ENCODE measurements around the gene PLD1. TPM values are rescaled to one million over a fixed set of nuclear protein-coding genes. Genes with fewer than 3 reads are reported as not detected.

The PLD1 gene
- total and polyA plus RNA-seq, 2 donors, result 5.0 to 6.4 TPM

DNA sequence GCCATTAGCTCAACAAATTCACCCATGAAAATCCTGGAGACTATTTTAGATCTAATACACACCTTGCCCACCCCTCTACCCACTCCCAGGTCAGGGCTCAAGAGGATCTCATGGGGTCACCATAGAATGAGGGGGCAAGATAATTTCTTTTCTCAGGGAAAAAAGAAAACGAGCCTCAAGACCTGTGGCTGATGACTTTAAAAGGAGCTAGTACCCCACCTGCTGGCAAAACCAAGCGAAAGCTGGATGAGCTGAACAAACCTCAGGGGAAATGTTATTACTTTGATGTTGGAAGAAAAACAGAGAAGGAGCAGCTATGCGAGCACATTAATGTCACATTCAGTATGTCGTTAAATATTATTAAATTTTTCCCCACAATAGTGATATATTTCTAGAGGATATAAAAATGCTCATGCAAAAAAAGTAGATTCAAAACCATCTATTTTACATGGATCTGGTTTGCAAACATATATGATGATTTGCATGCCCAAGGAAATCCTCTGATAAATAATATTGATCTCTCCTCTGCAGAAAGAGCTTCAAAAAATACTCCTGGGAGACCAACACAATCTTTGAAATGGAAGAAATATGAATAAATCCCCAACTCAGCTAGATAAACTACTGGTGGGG is 37.7 kb downstream of the PLD1 start:
- H3K36me3 ChIP-seq (ENCODE audit: control insufficient read depth in 2 of 2, insufficient read depth in 2 of 2, low read length in 1 of 2), result no peaks in the 10 kb centered on the region
- H3K4me1 ChIP-seq (ENCODE audit: control insufficient read depth in 2 of 2, insufficient read depth in 2 of 2, low read length in 2 of 2), result no peaks in the 10 kb centered on the region
- H3K27ac ChIP-seq (ENCODE audit: low read depth in 1 of 2, low read length in 1 of 2), result no peak overlapping the region
- H3K4me3 ChIP-seq (ENCODE audit: low read length in 2 of 2), result no peak overlapping the region
- DNase-seq (ENCODE audit: low read depth in 6 of 9, low spot score in 9 of 9), result peak in 8 of 9 donors; percentile 29 to 76 (median 39)
- WGBS, result 5% methylated on average over 4 of the region's 4 CpGs
- no peaks in the 10 kb centered on the region for H3K27me3 ChIP-seq (ENCODE audit: control insufficient read depth in 2 of 2, insufficient read depth in 1 of 2, low read length in 1 of 2)
- no peaks in the 10 kb centered on the region for H3K9me3 ChIP-seq (ENCODE audit: control insufficient read depth in 2 of 2, insufficient read depth in 1 of 2, low read length in 1 of 2)

- no peaks in the 10 kb centered on the region for H3K9me3 ChIP-seq (ENCODE audit: control insufficient read depth in 2 of 2, insufficient read depth in 1 of 2, low read length in 1 of 2)
- H3K27ac ChIP-seq (ENCODE audit: low read depth in 1 of 2, low read length in 1 of 2), result no peak overlapping the region
- H3K36me3 ChIP-seq (ENCODE audit: control insufficient read depth in 2 of 2, insufficient read depth in 2 of 2, low read length in 1 of 2), result no peaks in the 10 kb centered on the region
- peak overlapping the region in 1 of 2 donors; percentile 14 for H3K4me3 ChIP-seq (ENCODE audit: low read length in 2 of 2)
- H3K27me3 ChIP-seq (ENCODE audit: control insufficient read depth in 2 of 2, insufficient read depth in 1 of 2, low read length in 1 of 2), result no peaks in the 10 kb centered on the region
- no peaks in the 10 kb centered on the region for H3K4me1 ChIP-seq (ENCODE audit: control insufficient read depth in 2 of 2, insufficient read depth in 2 of 2, low read length in 2 of 2)
- peak in 1 of 9 donors; percentile 32 for DNase-seq (ENCODE audit: low read depth in 6 of 9, low spot score in 9 of 9)
- 73% methylated on average over 10 of the region's 10 CpGs for WGBS
Measured at GRCh38 chr3:171770689-171771620, 39.3 kb downstream of the PLD1 start.

- H3K4me1 ChIP-seq (ENCODE audit: control insufficient read depth in 2 of 2, insufficient read depth in 2 of 2, low read length in 2 of 2), result no peaks in the 10 kb centered on the region
- no peaks in the 10 kb centered on the region for H3K9me3 ChIP-seq (ENCODE audit: control insufficient read depth in 2 of 2, insufficient read depth in 1 of 2, low read length in 1 of 2)
- no peak for DNase-seq (ENCODE audit: low read depth in 6 of 9, low spot score in 9 of 9)
- no peaks in the 10 kb centered on the region for H3K36me3 ChIP-seq (ENCODE audit: control insufficient read depth in 2 of 2, insufficient read depth in 2 of 2, low read length in 1 of 2)
- H3K27ac ChIP-seq (ENCODE audit: low read depth in 1 of 2, low read length in 1 of 2), result no peak overlapping the region
- H3K4me3 ChIP-seq (ENCODE audit: low read length in 2 of 2), result no peak overlapping the region
- no peaks in the 10 kb centered on the region for H3K27me3 ChIP-seq (ENCODE audit: control insufficient read depth in 2 of 2, insufficient read depth in 1 of 2, low read length in 1 of 2)
- WGBS, result 98% methylated on average over 3 of the region's 3 CpGs
Measured at GRCh38 chr3:171769461-171769860, 40.8 kb downstream of the PLD1 start.

DNA sequence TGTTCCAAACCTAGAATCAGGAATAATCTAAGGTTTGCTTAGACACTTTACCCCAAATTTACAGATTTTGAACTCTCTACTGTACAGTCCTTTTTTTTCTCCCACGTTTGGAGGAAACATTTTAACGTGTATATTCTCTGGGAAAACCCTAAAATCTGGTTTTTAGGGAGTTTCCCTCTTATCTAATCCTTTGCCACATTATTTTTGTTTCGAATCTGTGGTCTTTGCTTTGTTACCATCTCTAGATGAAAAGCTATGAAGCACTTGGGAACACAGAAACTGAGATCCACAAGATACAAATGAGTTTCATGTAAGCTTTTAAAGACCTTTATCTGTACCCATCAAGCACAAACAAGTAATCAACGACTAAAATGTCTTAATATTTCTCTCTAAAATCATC is 41.3 kb downstream of the PLD1 start:
- Histone ChIP-seq H3K27me3 (ENCODE audit: control insufficient read depth in 2 of 2, insufficient read depth in 1 of 2, low read length in 1 of 2) (no peaks in the 10 kb centered on the region), H3K36me3 (ENCODE audit: control insufficient read depth in 2 of 2, insufficient read depth in 2 of 2, low read length in 1 of 2) (no peaks in the 10 kb centered on the region), H3K9me3 (ENCODE audit: control insufficient read depth in 2 of 2, insufficient read depth in 1 of 2, low read length in 1 of 2) (no peaks in the 10 kb centered on the region), H3K27ac (ENCODE audit: low read depth in 1 of 2, low read length in 1 of 2) (peak overlapping the region in 1 of 2 donors; percentile 33), H3K4me3 (ENCODE audit: low read length in 2 of 2) (no peak overlapping the region), H3K4me1 (ENCODE audit: control insufficient read depth in 2 of 2, insufficient read depth in 2 of 2, low read length in 2 of 2) (no peaks in the 10 kb centered on the region)
- DNase-seq (ENCODE audit: low read depth in 6 of 9, low spot score in 9 of 9), result no peak
- 85% methylated on average over 4 of the region's 4 CpGs for WGBS

DNA sequence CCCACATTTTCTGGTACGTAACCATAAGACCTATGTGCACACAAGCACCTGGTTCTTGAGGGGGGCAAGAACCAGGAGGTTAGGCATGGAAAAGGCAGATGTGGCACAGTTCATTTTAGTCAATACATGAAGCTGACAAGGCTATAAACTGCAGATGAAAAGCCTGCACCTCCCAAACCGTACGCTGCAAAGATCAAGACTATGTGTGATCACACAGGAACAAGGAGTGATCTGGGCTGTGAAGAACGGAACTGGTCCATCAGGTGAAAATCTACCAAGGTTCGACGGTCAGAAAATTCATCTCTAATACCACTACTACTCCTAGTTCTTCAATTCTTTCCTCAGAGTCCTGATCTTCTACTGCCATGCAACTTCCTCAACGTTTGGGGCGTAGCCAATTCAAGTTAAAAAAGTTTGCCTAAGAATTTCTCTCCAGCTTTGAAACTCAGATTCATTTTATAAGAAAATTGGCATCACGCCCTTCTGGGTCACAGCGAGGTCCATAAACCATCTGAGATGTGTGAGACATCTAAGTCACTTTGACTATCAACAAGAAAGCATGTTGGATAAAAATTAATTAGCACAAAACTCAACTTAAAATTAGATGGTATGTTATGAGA is 41.9 kb downstream of the PLD1 start:
- H3K9me3 ChIP-seq (ENCODE audit: control insufficient read depth in 2 of 2, insufficient read depth in 1 of 2, low read length in 1 of 2), result no peaks in the 10 kb centered on the region
- no peaks in the 10 kb centered on the region for H3K4me1 ChIP-seq (ENCODE audit: control insufficient read depth in 2 of 2, insufficient read depth in 2 of 2, low read length in 2 of 2)
- no peaks in the 10 kb centered on the region for H3K27me3 ChIP-seq (ENCODE audit: control insufficient read depth in 2 of 2, insufficient read depth in 1 of 2, low read length in 1 of 2)
- no peak overlapping the region for H3K4me3 ChIP-seq (ENCODE audit: low read length in 2 of 2)
- WGBS, result 88% methylated on average over 10 of the region's 10 CpGs
- H3K36me3 ChIP-seq (ENCODE audit: control insufficient read depth in 2 of 2, insufficient read depth in 2 of 2, low read length in 1 of 2), result no peaks in the 10 kb centered on the region
- peak overlapping the region in 1 of 2 donors; percentile 33 for H3K27ac ChIP-seq (ENCODE audit: low read depth in 1 of 2, low read length in 1 of 2)
- DNase-seq (ENCODE audit: low read depth in 6 of 9, low spot score in 9 of 9), result no peak

DNA sequence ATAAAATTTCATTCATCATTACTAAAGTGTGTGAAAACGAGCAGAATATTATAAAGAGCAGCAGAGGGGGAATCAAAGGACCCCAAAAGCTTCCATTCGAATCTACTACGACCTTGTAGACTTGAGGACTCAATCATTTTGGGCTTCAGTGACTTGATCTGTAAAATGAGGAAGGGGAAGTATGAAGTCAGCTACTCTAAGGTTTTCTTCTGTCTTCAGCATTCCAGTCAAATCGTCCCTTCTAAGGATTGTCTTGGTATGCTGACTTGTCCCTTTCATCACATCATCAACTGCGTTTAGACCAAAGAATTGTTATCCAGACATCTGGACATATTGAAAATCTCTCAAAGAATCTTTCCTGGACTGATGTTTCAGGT is 44.8 kb downstream of the PLD1 start:
- Histone ChIP-seq H3K36me3 (ENCODE audit: control insufficient read depth in 2 of 2, insufficient read depth in 2 of 2, low read length in 1 of 2) (no peaks in the 10 kb centered on the region), H3K4me1 (ENCODE audit: control insufficient read depth in 2 of 2, insufficient read depth in 2 of 2, low read length in 2 of 2) (no peaks in the 10 kb centered on the region), H3K27me3 (ENCODE audit: control insufficient read depth in 2 of 2, insufficient read depth in 1 of 2, low read length in 1 of 2) (no peaks in the 10 kb centered on the region), H3K27ac (ENCODE audit: low read depth in 1 of 2, low read length in 1 of 2) (no peak overlapping the region), H3K9me3 (ENCODE audit: control insufficient read depth in 2 of 2, insufficient read depth in 1 of 2, low read length in 1 of 2) (no peaks in the 10 kb centered on the region), H3K4me3 (ENCODE audit: low read length in 2 of 2) (no peak overlapping the region)
- 89% methylated on average over 5 of the region's 5 CpGs for WGBS
- no peak for DNase-seq (ENCODE audit: low read depth in 6 of 9, low spot score in 9 of 9)

DNA sequence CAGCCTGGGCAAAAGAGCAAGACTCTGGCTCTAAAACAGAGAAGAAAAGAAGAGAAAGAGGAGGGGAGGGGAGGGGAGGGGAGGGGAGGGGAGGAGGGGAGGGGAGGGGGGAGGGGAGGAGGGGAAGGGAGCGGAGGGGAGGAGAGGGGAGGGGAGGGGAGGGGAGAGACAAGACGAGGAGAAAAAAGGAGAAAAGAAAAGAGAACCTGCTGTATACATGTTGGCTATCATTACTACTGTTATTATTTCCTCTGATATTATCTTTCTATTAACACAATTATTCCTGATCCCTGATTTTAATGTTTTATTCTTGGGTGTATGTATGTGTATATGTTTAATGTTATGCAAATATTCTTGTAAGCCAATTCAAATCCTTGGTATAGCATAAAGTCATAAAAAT is 46.9 kb downstream of the PLD1 start:
- no peak overlapping the region for H3K4me3 ChIP-seq (ENCODE audit: low read length in 2 of 2)
- no peaks in the 10 kb centered on the region for H3K27me3 ChIP-seq (ENCODE audit: control insufficient read depth in 2 of 2, insufficient read depth in 1 of 2, low read length in 1 of 2)
- 93% methylated on average over 2 of the region's 2 CpGs for WGBS
- H3K36me3 ChIP-seq (ENCODE audit: control insufficient read depth in 2 of 2, insufficient read depth in 2 of 2, low read length in 1 of 2), result no peaks in the 10 kb centered on the region
- H3K27ac ChIP-seq (ENCODE audit: low read depth in 1 of 2, low read length in 1 of 2), result no peak overlapping the region
- H3K9me3 ChIP-seq (ENCODE audit: control insufficient read depth in 2 of 2, insufficient read depth in 1 of 2, low read length in 1 of 2), result no peaks in the 10 kb centered on the region
- no peaks in the 10 kb centered on the region for H3K4me1 ChIP-seq (ENCODE audit: control insufficient read depth in 2 of 2, insufficient read depth in 2 of 2, low read length in 2 of 2)
- DNase-seq (ENCODE audit: low read depth in 6 of 9, low spot score in 9 of 9), result no peak

DNA sequence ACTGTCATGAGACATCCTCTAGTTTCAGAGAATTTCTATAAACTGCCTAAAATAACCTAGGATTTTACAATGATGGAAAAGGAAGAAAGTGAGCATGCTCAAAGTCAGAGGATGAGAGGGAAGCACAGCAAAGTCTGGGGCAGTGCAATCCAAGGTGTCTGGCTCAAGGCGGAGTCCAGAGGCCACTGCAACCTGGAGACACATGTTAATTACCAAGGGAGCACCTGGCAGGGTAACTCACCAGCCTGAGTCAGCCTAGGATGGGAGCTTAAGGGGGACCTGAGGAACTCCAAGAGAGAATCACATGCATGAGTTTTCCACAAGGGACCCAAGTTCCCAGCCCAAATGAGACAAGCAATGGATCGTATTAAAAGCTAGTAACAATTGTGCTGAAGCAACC is 49.8 kb downstream of the PLD1 start:
- H3K4me1 ChIP-seq (ENCODE audit: control insufficient read depth in 2 of 2, insufficient read depth in 2 of 2, low read length in 2 of 2), result no peaks in the 10 kb centered on the region
- no peak overlapping the region for H3K27ac ChIP-seq (ENCODE audit: low read depth in 1 of 2, low read length in 1 of 2)
- no peaks in the 10 kb centered on the region for H3K9me3 ChIP-seq (ENCODE audit: control insufficient read depth in 2 of 2, insufficient read depth in 1 of 2, low read length in 1 of 2)
- 98% methylated on average over 2 of the region's 2 CpGs for WGBS
- H3K4me3 ChIP-seq (ENCODE audit: low read length in 2 of 2), result no peak overlapping the region
- H3K36me3 ChIP-seq (ENCODE audit: control insufficient read depth in 2 of 2, insufficient read depth in 2 of 2, low read length in 1 of 2), result no peaks in the 10 kb centered on the region
- no peak for DNase-seq (ENCODE audit: low read depth in 6 of 9, low spot score in 9 of 9)
- H3K27me3 ChIP-seq (ENCODE audit: control insufficient read depth in 2 of 2, insufficient read depth in 1 of 2, low read length in 1 of 2), result no peaks in the 10 kb centered on the region

DNA sequence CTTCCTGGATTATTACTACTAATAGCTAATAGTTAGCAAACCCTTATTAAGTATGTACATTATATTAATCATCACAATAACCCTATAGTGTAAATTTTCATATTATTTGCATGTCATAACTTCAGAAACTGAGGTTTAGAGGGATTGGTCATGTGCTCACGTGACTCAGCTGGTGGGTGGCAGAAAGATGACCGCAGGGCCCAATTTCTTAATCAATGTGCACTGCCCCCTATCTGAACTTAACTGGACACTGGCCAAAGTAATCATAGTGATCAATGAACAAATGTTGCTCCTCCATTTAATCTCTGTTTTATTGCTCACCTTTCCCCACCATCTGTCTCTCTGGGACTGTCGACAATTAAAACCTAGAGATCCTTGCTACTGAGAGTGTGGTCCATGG is 52.2 kb downstream of the PLD1 start:
- no peak for DNase-seq (ENCODE audit: low read depth in 6 of 9, low spot score in 9 of 9)
- H3K27me3 ChIP-seq (ENCODE audit: control insufficient read depth in 2 of 2, insufficient read depth in 1 of 2, low read length in 1 of 2), result no peaks in the 10 kb centered on the region
- no peaks in the 10 kb centered on the region for H3K9me3 ChIP-seq (ENCODE audit: control insufficient read depth in 2 of 2, insufficient read depth in 1 of 2, low read length in 1 of 2)
- no peaks in the 10 kb centered on the region for H3K36me3 ChIP-seq (ENCODE audit: control insufficient read depth in 2 of 2, insufficient read depth in 2 of 2, low read length in 1 of 2)
- no peak overlapping the region for H3K27ac ChIP-seq (ENCODE audit: low read depth in 1 of 2, low read length in 1 of 2)
- H3K4me3 ChIP-seq (ENCODE audit: low read length in 2 of 2), result no peak overlapping the region
- 96% methylated on average over 3 of the region's 3 CpGs for WGBS
- peaks cover 0 to 6% of the 10 kb centered on the region in 2 donors for H3K4me1 ChIP-seq (ENCODE audit: control insufficient read depth in 2 of 2, insufficient read depth in 2 of 2, low read length in 2 of 2)
